HepG2 (cell line): ENCODE results near the gene SLC35F1. TPM values are rescaled to one million over a fixed set of nuclear protein-coding genes. Genes with fewer than 3 reads are reported as not detected.

Experiments
- GABPB1 ChIP-seq: IDR thresholded peaks from 2 replicates; pipeline ENCODE4 v1.6.1; 2016; ENCODE audit warnings: mild to moderate bottlenecking, missing genetic modification reagents, moderate library complexity, missing compliant biosample characterization
- GPBP1L1 ChIP-seq: sonication (generic); formaldehyde crosslinking; IDR thresholded peaks from 2 replicates; pipeline ENCODE4 v1.5.0; 2020; ENCODE audit warnings: mild to moderate bottlenecking, missing genetic modification reagents
- HDAC1 ChIP-seq: sonication (generic); formaldehyde crosslinking; IDR thresholded peaks from 2 replicates; pipeline ENCODE4 v1.5.1; 2020; ENCODE audit warnings: mild to moderate bottlenecking, missing genetic modification reagents
- KLF13 ChIP-seq: sonication (generic); formaldehyde crosslinking; IDR thresholded peaks from 2 replicates; pipeline ENCODE4 v1.4.0; 2020; ENCODE audit warnings: mild to moderate bottlenecking, missing genetic modification reagents
- MLLT10 ChIP-seq: sonication (generic); formaldehyde crosslinking; IDR thresholded peaks from 2 replicates; pipeline ENCODE4 v1.4.0; 2020; ENCODE audit warnings: missing genetic modification reagents
- MLXIP ChIP-seq: sonication (generic); formaldehyde crosslinking; IDR thresholded peaks from 2 replicates; pipeline ENCODE4 v1.9.0; 2021; ENCODE audit warnings: missing genetic modification reagents, borderline replicate concordance
- NFKB2 ChIP-seq: sonication (generic); formaldehyde crosslinking; IDR thresholded peaks from 2 replicates; pipeline ENCODE4 v1.4.0; 2020; ENCODE audit warnings: missing genetic modification reagents, borderline replicate concordance
- PITX1 ChIP-seq: sonication (generic); formaldehyde crosslinking; IDR thresholded peaks from 2 replicates; pipeline ENCODE4 v1.5.1; 2020; ENCODE audit warnings: mild to moderate bottlenecking, missing genetic modification reagents
- SPEN ChIP-seq: sonication (generic); formaldehyde crosslinking; IDR thresholded peaks from 2 replicates; pipeline ENCODE4 v1.5.1; 2020; ENCODE audit warnings: low read depth, mild to moderate bottlenecking, missing genetic modification reagents
- SSRP1 ChIP-seq: IDR thresholded peaks from 2 replicates; pipeline ENCODE4 v1.6.1; 2016; ENCODE audit warnings: control low read depth
- TFE3 ChIP-seq: IDR thresholded peaks from 2 replicates; pipeline ENCODE4 v1.6.1; 2016
- ZNF121 ChIP-seq: sonication (generic); formaldehyde crosslinking; IDR thresholded peaks from 2 replicates; pipeline ENCODE4 v1.5.0; 2020; ENCODE audit warnings: mild to moderate bottlenecking, missing genetic modification reagents
- ZNF124 ChIP-seq: sonication (generic); formaldehyde crosslinking; IDR thresholded peaks from 2 replicates; pipeline ENCODE4 v1.4.0; 2020; ENCODE audit warnings: missing genetic modification reagents
- ZNF333 ChIP-seq: sonication (generic); formaldehyde crosslinking; IDR thresholded peaks from 2 replicates; pipeline ENCODE4 v1.4.0; 2020; ENCODE audit warnings: mild to moderate bottlenecking, missing genetic modification reagents, borderline replicate concordance
- ZNF343 ChIP-seq: sonication (generic); formaldehyde crosslinking; IDR thresholded peaks from 2 replicates; pipeline ENCODE4 v1.4.0; 2020; ENCODE audit warnings: mild to moderate bottlenecking, missing genetic modification reagents
- ZNF383 ChIP-seq: sonication (generic); formaldehyde crosslinking; IDR thresholded peaks from 2 replicates; pipeline ENCODE4 v1.4.0; 2020; ENCODE audit warnings: missing genetic modification reagents, mild to moderate bottlenecking, borderline replicate concordance
- ZNF441 ChIP-seq: sonication (generic); formaldehyde crosslinking; IDR thresholded peaks from 2 replicates; pipeline ENCODE4 v1.7.0; 2021; ENCODE audit warnings: missing genetic modification reagents, borderline replicate concordance
- ZNF616 ChIP-seq: sonication (generic); formaldehyde crosslinking; IDR thresholded peaks from 2 replicates; pipeline ENCODE4 v1.5.0; 2020; ENCODE audit warnings: low read depth, mild to moderate bottlenecking, missing genetic modification reagents
- ZNF747 ChIP-seq: sonication (generic); formaldehyde crosslinking; IDR thresholded peaks from 2 replicates; pipeline ENCODE4 v1.8.1; 2023; ENCODE audit warnings: missing genetic modification reagents, mild to moderate bottlenecking, borderline replicate concordance
- ZNF781 ChIP-seq: sonication (generic); formaldehyde crosslinking; IDR thresholded peaks from 2 replicates; pipeline ENCODE4 v1.5.1; 2020; ENCODE audit warnings: borderline replicate concordance, mild to moderate bottlenecking, missing genetic modification reagents; ENCODE audit errors: not compliant biosample characterization
- polyA plus RNA-seq, 8 experiments: library from polyadenylated mRNA; depleted of rRNA in 3 of 8; stranded (reverse) in 7 of 8; unstranded in 1 of 8; fragments of >200 nt; fragmentation: Illumina TruSeq in 4 of 8; extraction: Trizol in 4 of 8; gene quantifications; 2 replicates each; pipeline versions ENCODE4 v1.2.1 to v1.2.3, GENCODE V29; 2011 to 2016; ENCODE audit warnings: low read depth in 4 of 8, missing spikeins in 1 of 8, mixed read lengths in 1 of 8; ENCODE audit not compliant: insufficient read depth in 1 of 8
- total RNA-seq, 5 experiments: library from RNA; depleted of rRNA; stranded (reverse); fragments of >200 nt; fragmentation: Illumina TruSeq; extraction: Trizol; gene quantifications; 2 replicates each; pipeline ENCODE4 v1.2.3, GENCODE V29; 2016; ENCODE audit warnings: low read depth in 1 of 5
- TF ChIP-seq, protein P1 (sequence below): sonication (generic); formaldehyde crosslinking; IDR thresholded peaks from 2 replicates; pipeline ENCODE4 v1.5.0; 2020; ENCODE audit warnings: missing genetic modification reagents

Gene SLC35F1
- total and polyA plus RNA-seq, 2 of the 13 experiments (the other 11 are each of a cell fraction or from before 2014, with no cell fraction given), result 0.01 TPM; not detected in 1

- TF ChIP-seq ZNF343 (CRISPR knock-in tag), result no peak
- no peak for TF ChIP-seq ZNF781 (CRISPR knock-in tag)
- TF ChIP-seq HDAC1 (CRISPR knock-in tag), result peak; percentile 25; the same call in 1 of the 2 replicates
- 0 out of 2 replicates have a peak, but pooled peaks have one; percentile 16 for TF ChIP-seq GABPB1 (CRISPR knock-in tag)
- no peak for TF ChIP-seq ZNF124
- TF ChIP-seq PITX1, result no peak
- no peak for TF ChIP-seq MLXIP (CRISPR knock-in tag)
- no peak for TF ChIP-seq ZNF747 (CRISPR knock-in tag)
- no peak for TF ChIP-seq ZNF383 (CRISPR knock-in tag)
- no peak for TF ChIP-seq ZNF441
- TF ChIP-seq ZNF121 (CRISPR knock-in tag), result peak; percentile 44; the same call in 1 of the 2 replicates
- peak; percentile 36; the same call in 1 of the 2 replicates for TF ChIP-seq SPEN (CRISPR knock-in tag)
- TF ChIP-seq NFKB2 (CRISPR knock-in tag), result peak; percentile 7; the same call in 1 of the 2 replicates
- no peak for TF ChIP-seq MLLT10 (CRISPR knock-in tag)
- TF ChIP-seq ZNF616 (CRISPR knock-in tag), result peak; percentile 46; the same call in 1 of the 2 replicates
- no peak for TF ChIP-seq ZNF333 (CRISPR knock-in tag)
- TF ChIP-seq GPBP1L1, result no peak
- TF ChIP-seq, protein P1, sequence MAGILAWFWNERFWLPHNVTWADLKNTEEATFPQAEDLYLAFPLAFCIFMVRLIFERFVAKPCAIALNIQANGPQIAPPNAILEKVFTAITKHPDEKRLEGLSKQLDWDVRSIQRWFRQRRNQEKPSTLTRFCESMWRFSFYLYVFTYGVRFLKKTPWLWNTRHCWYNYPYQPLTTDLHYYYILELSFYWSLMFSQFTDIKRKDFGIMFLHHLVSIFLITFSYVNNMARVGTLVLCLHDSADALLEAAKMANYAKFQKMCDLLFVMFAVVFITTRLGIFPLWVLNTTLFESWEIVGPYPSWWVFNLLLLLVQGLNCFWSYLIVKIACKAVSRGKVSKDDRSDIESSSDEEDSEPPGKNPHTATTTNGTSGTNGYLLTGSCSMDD, result no peak
- no peak for TF ChIP-seq TFE3 (CRISPR knock-in tag)
- TF ChIP-seq KLF13 (CRISPR knock-in tag), result no peak
- TF ChIP-seq SSRP1, result no peak
Measured at GRCh38 chr6:117906958-117907600, at the start of gene SLC35F1 (continued).
